Measurements from ENCODE around the gene ALB.

Gene ALB

GRCh38 chr4:73415807-73416238, 11.7 kb downstream of the ALB start:
- DNase-seq (ENCODE audit: low read depth in 1 of 2, low spot score in 1 of 2), result no peak
- no peak for TF ChIP-seq GABPA (IDR thresholded peaks at IDR 0.05; ENCODE audit: low read depth)
- no peak for TF ChIP-seq CTCF (IDR thresholded peaks at IDR 0.05; ENCODE audit: insufficient read depth, low read length)
- no peak for TF ChIP-seq SPI1 (IDR thresholded peaks at IDR 0.05; ENCODE audit: borderline replicate concordance, low read depth)
- TF ChIP-seq POLR2AphosphoS5 (IDR thresholded peaks at IDR 0.05; ENCODE audit: low read depth), result no peak
- TF ChIP-seq REST (IDR thresholded peaks at IDR 0.05; ENCODE audit: insufficient replicate concordance, low read depth), result no peak
- Histone ChIP-seq H3K27ac (replicated peaks) (no peak overlapping the region), H3K27me3 (ENCODE audit: insufficient read depth, poor library complexity, severe bottlenecking) (peaks cover 2% of the 10 kb centered on the region), H3K4me3 (replicated peaks; ENCODE audit: insufficient read depth, low read length) (no peak overlapping the region)

- TF ChIP-seq POLR2AphosphoS5 (IDR thresholded peaks at IDR 0.05; ENCODE audit: low read depth) (no peak), REST (IDR thresholded peaks at IDR 0.05; ENCODE audit: insufficient replicate concordance, low read depth) (no peak), GABPA (IDR thresholded peaks at IDR 0.05; ENCODE audit: low read depth) (no peak), CTCF (IDR thresholded peaks at IDR 0.05; ENCODE audit: insufficient read depth, low read length) (no peak), SPI1 (IDR thresholded peaks at IDR 0.05; ENCODE audit: borderline replicate concordance, low read depth) (no peak)
- Histone ChIP-seq H3K27me3 (ENCODE audit: insufficient read depth, poor library complexity, severe bottlenecking) (peaks cover 1% of the 10 kb centered on the region), H3K4me3 (replicated peaks; ENCODE audit: insufficient read depth, low read length) (no peak overlapping the region), H3K27ac (replicated peaks) (no peak overlapping the region)
- DNase-seq (ENCODE audit: low read depth in 1 of 2, low spot score in 1 of 2), result no peak
These were observed 12.5 kb downstream of the ALB start for GRCh38 chr4:73416423-73417087.

- TF ChIP-seq CTCF (IDR thresholded peaks at IDR 0.05; ENCODE audit: insufficient read depth, low read length) (no peak), POLR2AphosphoS5 (IDR thresholded peaks at IDR 0.05; ENCODE audit: low read depth) (no peak), REST (IDR thresholded peaks at IDR 0.05; ENCODE audit: insufficient replicate concordance, low read depth) (no peak), SPI1 (IDR thresholded peaks at IDR 0.05; ENCODE audit: borderline replicate concordance, low read depth) (no peak), GABPA (IDR thresholded peaks at IDR 0.05; ENCODE audit: low read depth) (no peak)
- Histone ChIP-seq H3K27me3 (ENCODE audit: insufficient read depth, poor library complexity, severe bottlenecking) (no peaks in the 10 kb centered on the region), H3K4me3 (replicated peaks; ENCODE audit: insufficient read depth, low read length) (no peak overlapping the region), H3K27ac (replicated peaks) (no peak overlapping the region)
- DNase-seq (ENCODE audit: low read depth in 1 of 2, low spot score in 1 of 2), result no peak
These were observed 13.3 kb downstream of the ALB start for GRCh38 chr4:73417342-73417741.

Measured in HL-60 (cell line).